SK-N-MC (cell line): ENCODE data around the gene ERVK3-1.

Source experiments
- DNase-seq: peaks from one replicate; pipeline ENCODE4 v3.0.0-alpha.2; 2011; ENCODE audit warnings: low read depth, low spot score
- H3K27ac ChIP-seq: fragments of 200-600 bp; sonication (generic); 2 replicates; pipeline ENCODE4 v1.5.1; 2016; ENCODE audit warnings: mixed run types
- H3K36me3 ChIP-seq: fragments of 200-600 bp; sonication (generic); 2 replicates; pipeline ENCODE4 v1.6.1; 2017; ENCODE audit warnings: antibody characterized with exemption, low read length, mixed read lengths; ENCODE audit not compliant: insufficient read depth
- H3K4me3 ChIP-seq: fragments of 200-600 bp; sonication (generic); 2 replicates; pipeline ENCODE4 v1.5.1; 2016
- H3K9ac ChIP-seq: fragments of 200-600 bp; sonication (generic); 2 replicates; pipeline ENCODE4 v1.8.0; 2017; ENCODE audit warnings: mixed run types, mixed read lengths; ENCODE audit not compliant: insufficient read length
- H3K9me3 ChIP-seq: fragments of 200-600 bp; sonication (generic); 2 replicates; pipeline ENCODE4 v1.6.1; 2017; ENCODE audit warnings: low read depth, mild to moderate bottlenecking, antibody characterized with exemption, low read length, moderate library complexity, mixed read lengths
- EZH2 ChIP-seq: fragments of 200-600 bp; sonication (generic); IDR thresholded peaks from one replicate; pipeline ENCODE4 v1.6.1; 2017; ENCODE audit warnings: antibody characterized with exemption
- FOXP2 ChIP-seq: optimal IDR thresholded peaks from 2 replicates; pipeline ENCODE3; 2011; ENCODE audit warnings: mild to moderate bottlenecking, moderate library complexity; ENCODE audit not compliant: insufficient read depth; ENCODE audit errors: extremely low read length, control extremely low read depth
- POLR2AphosphoS5 ChIP-seq: IDR thresholded peaks from 2 replicates; pipeline ENCODE4 v1.6.1; 2012; ENCODE audit warnings: mild to moderate bottlenecking, low read depth, low read length, borderline replicate concordance

Gene ERVK3-1

GRCh38 chr19:58275564-58275963 is 29.6 kb upstream of the ERVK3-1 start:
- H3K9ac ChIP-seq = no peak overlapping the region
- peaks cover 13% of the 10 kb centered on the region for H3K9me3 ChIP-seq
- no peak overlapping the region for H3K4me3 ChIP-seq
- no peak overlapping the region for H3K27ac ChIP-seq
- no peak for TF ChIP-seq EZH2
- no peak for TF ChIP-seq FOXP2
- TF ChIP-seq POLR2AphosphoS5 = no peak
- DNase-seq = no peak
- H3K36me3 ChIP-seq = peaks cover 44% of the 10 kb centered on the region

- H3K9me3 ChIP-seq = peaks cover 27% of the 10 kb centered on the region
- TF ChIP-seq EZH2 (no peak), FOXP2 (no peak), POLR2AphosphoS5 (no peak)
- H3K36me3 ChIP-seq = peaks cover 56% of the 10 kb centered on the region
- no peak overlapping the region for H3K4me3 ChIP-seq
- H3K27ac ChIP-seq = no peak overlapping the region
- no peak for DNase-seq
- no peak overlapping the region for H3K9ac ChIP-seq
These were observed 28.0 kb upstream of the ERVK3-1 start for GRCh38 chr19:58277197-58277596.

GRCh38 chr19:58277748-58278540 is 27.2 kb upstream of the ERVK3-1 start:
- peaks cover 31% of the 10 kb centered on the region for H3K9me3 ChIP-seq
- H3K36me3 ChIP-seq = peaks cover 62% of the 10 kb centered on the region
- peak overlapping the region; percentile 89 for H3K4me3 ChIP-seq
- H3K27ac ChIP-seq = peak overlapping the region; percentile 77
- no peak for TF ChIP-seq EZH2
- no peak for TF ChIP-seq POLR2AphosphoS5
- no peak for TF ChIP-seq FOXP2
- H3K9ac ChIP-seq = peak overlapping the region; percentile 81
- DNase-seq = no peak

- TF ChIP-seq EZH2 (no peak), POLR2AphosphoS5 (peak; percentile 88), FOXP2 (peak; percentile 83)
- DNase-seq = peak; percentile 89
- peaks cover 34% of the 10 kb centered on the region for H3K9me3 ChIP-seq
- peak within 1 kb of the TSS; percentile 92 for H3K9ac ChIP-seq
- peak within 1 kb of the TSS; percentile 77 for H3K27ac ChIP-seq
- H3K36me3 ChIP-seq = peaks cover 68% of the 10 kb centered on the region
- peak within 1 kb of the TSS; percentile 89 for H3K4me3 ChIP-seq
These were observed 26.6 kb upstream of the ERVK3-1 start, which contains the start of gene ZNF8 for GRCh38 chr19:58278541-58279041. TSS of gene ZNF8 (plus strand) at chr19:58278955. CDS start at chr19:58279082, 127 bp downstream.

- TF ChIP-seq POLR2AphosphoS5 = no peak
- TF ChIP-seq FOXP2 = no peak
- TF ChIP-seq EZH2 = no peak
- DNase-seq = no peak
- peaks cover 39% of the 10 kb centered on the region for H3K9me3 ChIP-seq
These were observed 25.9 kb upstream of the ERVK3-1 start for GRCh38 chr19:58279042-58279924.

GRCh38 chr19:58279925-58280316 is 25.3 kb upstream of the ERVK3-1 start:
- TF ChIP-seq POLR2AphosphoS5 (no peak), FOXP2 (no peak), EZH2 (no peak)
- DNase-seq = no peak
- no peak overlapping the region for H3K9ac ChIP-seq
- peaks cover 72% of the 10 kb centered on the region for H3K36me3 ChIP-seq
- H3K4me3 ChIP-seq = peak overlapping the region; percentile 89
- no peak overlapping the region for H3K27ac ChIP-seq
- peaks cover 36% of the 10 kb centered on the region for H3K9me3 ChIP-seq

More at GRCh38 chr19:58279042-58279924, 25.9 kb upstream of the ERVK3-1 start:
- peaks cover 72% of the 10 kb centered on the region for H3K36me3 ChIP-seq
- H3K27ac ChIP-seq = peak overlapping the region; percentile 77; the same call in 1 of the 2 replicates
- H3K9ac ChIP-seq = peak overlapping the region; percentile 92
- peak overlapping the region; percentile 89 for H3K4me3 ChIP-seq

- Histone ChIP-seq H3K4me3 (no peak overlapping the region), H3K36me3 (peaks cover 94% of the 10 kb centered on the region), H3K9me3 (peaks cover 58% of the 10 kb centered on the region), H3K9ac (no peak overlapping the region), H3K27ac (no peak overlapping the region)
- DNase-seq = no peak
- no peak for TF ChIP-seq FOXP2
- no peak for TF ChIP-seq EZH2
- no peak for TF ChIP-seq POLR2AphosphoS5
These were observed 21.0 kb upstream of the ERVK3-1 start for GRCh38 chr19:58284199-58284598.

- Histone ChIP-seq H3K27ac (no peak overlapping the region), H3K36me3 (peaks cover 97% of the 10 kb centered on the region), H3K4me3 (no peak overlapping the region), H3K9me3 (peaks cover 53% of the 10 kb centered on the region; the same call in 1 of the 2 replicates), H3K9ac (no peak overlapping the region)
- TF ChIP-seq FOXP2 (no peak), POLR2AphosphoS5 (no peak), EZH2 (no peak)
- DNase-seq = no peak
These were observed 13.2 kb upstream of the ERVK3-1 start for GRCh38 chr19:58291943-58292342.
